Activated CD4-positive, alpha-beta T cell treated with anti-CD3 and anti-CD28 coated beads, Interleukin-2, amount 10 ng/mL, durations not matched to agents 7 days and 5 days (primary cell): ENCODE measurements around the gene ZNF287. TPM values are rescaled to one million over a fixed set of nuclear protein-coding genes. Genes with fewer than 3 reads are reported as not detected.
A peak's percentile ranks its signal among the peaks of the same experiment; 100 is the strongest.

Source experiments
- CTCF ChIA-PET: fragments of 350-600 bp; sonication (Branson Sonifier 250); formaldehyde crosslinking; loops from one replicate; lab custom pipeline; 2021; ENCODE audit warnings: antibody characterized with exemption; lab: Charles Lee
- POLR2A ChIA-PET: fragments of 350-600 bp; sonication (Branson Sonifier 250); formaldehyde crosslinking; loops from one replicate; lab custom pipeline; 2021; ENCODE audit warnings: antibody characterized with exemption; lab: Charles Lee
- DNase-seq: peaks from one replicate; pipeline ENCODE4 v3.0.0-alpha.2; 2020
- H3K27ac Mint-ChIP-seq: one replicate; pipeline ENCODE4 v1.8.0; 2021; ENCODE audit warnings: mild to moderate bottlenecking, moderate library complexity, mixed read lengths
- H3K27me3 Mint-ChIP-seq: one replicate; pipeline ENCODE4 v1.8.0; 2021; ENCODE audit warnings: mixed read lengths
- H3K36me3 Mint-ChIP-seq: one replicate; pipeline ENCODE4 v1.8.0; 2021; ENCODE audit warnings: low read depth, mixed read lengths
- H3K4me1 Mint-ChIP-seq: one replicate; pipeline ENCODE4 v1.8.0; 2021; ENCODE audit warnings: mixed read lengths
- H3K4me3 Mint-ChIP-seq: one replicate; pipeline ENCODE4 v1.8.0; 2021; ENCODE audit warnings: mild to moderate bottlenecking, moderate library complexity, mixed read lengths
- H3K9me3 Mint-ChIP-seq: one replicate; pipeline ENCODE4 v1.8.0; 2021; ENCODE audit warnings: mixed read lengths
- total RNA-seq, 2 experiments: library from RNA; stranded (reverse); gene quantifications; one replicate each; pipeline ENCODE4 v1.2.3, GENCODE V29; 2021

ZNF287 gene
- total RNA-seq = 1 to 10 TPM; 5.7 to 6.1 TPM

DNA sequence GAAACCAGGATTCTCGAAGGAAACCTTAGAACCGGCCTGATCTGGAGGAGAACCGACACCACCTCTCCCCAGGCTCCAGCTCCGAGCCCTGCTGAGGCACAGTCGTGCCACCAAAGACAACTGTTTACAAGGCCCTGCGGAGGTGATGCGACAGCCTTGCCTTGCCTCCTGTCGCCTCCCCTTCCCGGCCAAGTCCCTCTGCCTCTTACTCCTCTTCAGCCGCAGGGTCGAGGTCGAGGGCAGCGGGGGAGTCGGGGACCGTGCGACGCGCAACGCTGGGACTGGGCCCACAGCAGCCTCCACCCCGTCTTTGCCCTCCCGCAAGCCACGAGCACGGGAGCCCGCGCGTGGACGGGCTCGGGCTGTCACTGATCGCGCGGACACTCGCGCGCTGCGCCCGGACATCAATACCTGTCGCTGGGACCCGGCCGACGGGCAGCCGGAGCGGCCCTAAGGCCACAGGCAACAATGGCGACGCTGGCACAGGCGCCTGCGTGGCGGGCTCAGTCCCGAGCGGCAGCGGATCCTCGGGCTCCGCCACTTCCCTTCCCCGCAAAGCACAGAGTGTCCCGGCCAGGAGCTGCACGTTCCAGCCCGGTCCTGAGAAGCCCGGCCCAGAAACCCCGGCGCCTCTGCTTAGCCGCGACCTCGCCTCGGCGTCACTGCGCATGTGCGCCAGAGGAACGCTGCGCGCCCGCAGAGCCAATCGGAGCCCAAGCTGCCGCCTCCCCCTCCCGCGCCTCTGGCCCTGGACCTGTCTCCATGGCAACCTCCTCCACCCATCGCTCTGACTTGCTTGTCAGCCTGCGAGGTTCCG lies at the start of gene ZNF287:
ZNF287 (minus strand) TSS at position 664 of the 817 bp plus-strand sequence. CDS start 1,473 bp downstream, outside the sequence.
- POLR2A ChIA-PET = no interaction called here
- H3K27me3 Mint-ChIP-seq = peaks cover 2% of the 10 kb centered on the region
- peaks cover 9% of the 10 kb centered on the region for H3K36me3 Mint-ChIP-seq
- DNase-seq = peak; percentile 94
- peak within 1 kb of the TSS; percentile 74 for H3K27ac Mint-ChIP-seq
- CTCF ChIA-PET = interaction anchor here (0.5 to 3.5 kb wide), 6 partner anchors 11 to 568 kb away, joined by 3 to 15 read pairs (median 4); no protein-coding TSS in a partner anchor
- H3K4me3 Mint-ChIP-seq = peak within 1 kb of the TSS; percentile 81
- peaks cover 19% of the 10 kb centered on the region for H3K4me1 Mint-ChIP-seq
- peaks cover 10% of the 10 kb centered on the region for H3K9me3 Mint-ChIP-seq

- DNase-seq = no peak
- Mint-ChIP-seq H3K4me3 (no peak overlapping the region), H3K36me3 (peaks cover 18% of the 10 kb centered on the region), H3K9me3 (peaks cover 50% of the 10 kb centered on the region), H3K27ac (no peak overlapping the region), H3K27me3 (peaks cover 1% of the 10 kb centered on the region), H3K4me1 (no peaks in the 10 kb centered on the region)
- ChIA-PET POLR2A (no interaction called here), CTCF (interaction anchor here (0.6 kb wide), 1 partner anchor 92 kb away, joined by 4 read pairs; no protein-coding TSS in a partner anchor)
These were observed 48.6 kb upstream of the ZNF287 start for GRCh38 chr17:16617481-16618060.

DNA sequence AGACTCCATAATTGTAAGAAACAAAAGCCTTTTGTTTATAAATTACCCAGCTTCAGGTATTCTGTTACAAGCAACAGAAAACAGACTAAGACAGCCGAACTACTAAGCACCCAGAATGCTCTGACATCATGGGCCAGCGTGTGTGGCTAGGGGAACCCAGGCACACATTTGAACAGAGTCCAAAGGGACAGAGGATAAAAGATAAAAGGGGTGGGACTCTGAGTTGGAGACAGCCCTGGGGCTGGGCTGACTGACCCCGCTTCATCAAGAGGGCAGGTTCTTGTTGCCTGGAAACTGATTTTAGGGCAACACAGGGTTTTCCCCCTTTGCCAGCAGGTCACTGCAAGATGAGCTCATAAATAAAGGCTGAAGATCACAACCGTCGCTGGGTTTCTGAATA lies 30.5 kb upstream of the ZNF287 start:
- ChIA-PET POLR2A (no interaction called here), CTCF (no interaction called here)
- no peaks in the 10 kb centered on the region for H3K36me3 Mint-ChIP-seq
- no peak overlapping the region for H3K4me3 Mint-ChIP-seq
- no peak for DNase-seq
- no peak overlapping the region for H3K27ac Mint-ChIP-seq
- H3K27me3 Mint-ChIP-seq = peaks cover 3% of the 10 kb centered on the region
- no peaks in the 10 kb centered on the region for H3K4me1 Mint-ChIP-seq
- peaks cover 10% of the 10 kb centered on the region for H3K9me3 Mint-ChIP-seq

GRCh38 chr17:16593356-16594102 lies 24.5 kb upstream of the ZNF287 start:
- Mint-ChIP-seq H3K9me3 (no peaks in the 10 kb centered on the region), H3K27ac (no peak overlapping the region), H3K36me3 (no peaks in the 10 kb centered on the region), H3K4me3 (no peak overlapping the region), H3K27me3 (peaks cover 19% of the 10 kb centered on the region), H3K4me1 (peaks cover 1% of the 10 kb centered on the region)
- ChIA-PET POLR2A (no interaction called here), CTCF (no interaction called here)
- no peak for DNase-seq

DNA sequence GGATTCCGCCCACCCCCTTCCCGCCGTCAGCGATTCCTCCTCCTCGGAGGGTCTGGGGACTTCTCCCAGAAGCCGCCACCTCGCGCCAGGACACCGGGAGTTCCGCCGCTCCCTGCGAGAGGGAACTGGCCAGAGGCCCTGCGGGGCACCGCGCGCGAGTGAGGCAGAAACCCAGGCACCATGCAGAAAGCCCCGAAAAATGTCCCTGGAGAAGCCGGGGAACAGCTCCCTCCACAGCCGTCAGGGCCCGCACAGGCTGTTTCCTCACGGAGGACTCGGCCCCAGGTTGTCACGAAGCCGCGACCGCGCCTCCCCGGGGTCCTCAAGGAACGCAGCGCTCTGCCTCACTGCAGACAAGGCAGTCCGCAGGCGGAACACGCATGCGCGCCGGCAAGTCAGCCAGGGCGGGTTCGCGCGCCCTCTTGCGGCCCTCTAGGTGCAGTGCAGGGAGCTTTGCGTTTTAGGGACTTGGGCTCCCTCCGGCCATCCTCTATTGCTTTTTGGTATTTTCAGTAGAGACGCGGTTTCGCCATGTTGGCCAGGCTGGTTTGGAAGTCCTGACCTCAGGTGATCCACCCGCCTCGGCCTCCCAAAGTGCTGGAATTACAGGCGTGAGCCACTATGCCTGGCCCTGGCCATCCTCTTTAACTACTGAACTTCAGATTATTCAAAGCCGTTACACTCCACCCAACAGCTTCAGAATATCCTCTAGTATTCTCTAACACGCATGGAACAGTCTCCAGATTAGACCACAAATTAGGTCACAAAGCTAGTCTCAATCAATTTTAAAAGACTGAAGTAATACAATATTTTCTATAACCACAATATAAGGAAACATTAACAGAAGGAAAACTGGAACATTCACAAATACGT lies 20.3 kb upstream of the ZNF287 start:
- Mint-ChIP-seq H3K4me1 (peaks cover 9% of the 10 kb centered on the region), H3K36me3 (peaks cover 2% of the 10 kb centered on the region), H3K27ac (no peak overlapping the region), H3K4me3 (peak overlapping the region; percentile 66), H3K27me3 (peaks cover 39% of the 10 kb centered on the region), H3K9me3 (peaks cover 2% of the 10 kb centered on the region)
- ChIA-PET POLR2A (no interaction called here), CTCF (interaction anchor here (0.6 to 1.9 kb wide), 8 partner anchors 15 to 105 kb away, joined by 3 to 7 read pairs (median 4); partner anchors contain the start of gene ZNF287)
- DNase-seq = peak; percentile 92

GRCh38 chr17:16585796-16586195 lies 16.8 kb upstream of the ZNF287 start:
- Mint-ChIP-seq H3K4me3 (no peak overlapping the region), H3K4me1 (peaks cover 22% of the 10 kb centered on the region), H3K9me3 (peaks cover 8% of the 10 kb centered on the region), H3K36me3 (peaks cover 2% of the 10 kb centered on the region), H3K27ac (no peak overlapping the region), H3K27me3 (peaks cover 39% of the 10 kb centered on the region)
- CTCF ChIA-PET = interaction anchor here (1.2 to 2.0 kb wide), 2 partner anchors 24 to 50 kb away, joined by 3 to 5 read pairs; no protein-coding TSS in a partner anchor
- POLR2A ChIA-PET = no interaction called here
- DNase-seq = no peak

- H3K36me3 Mint-ChIP-seq = peaks cover 2% of the 10 kb centered on the region
- H3K4me3 Mint-ChIP-seq = peak overlapping the region; percentile 66
- CTCF ChIA-PET = interaction anchor here (0.7 to 2.6 kb wide), 10 partner anchors 10 to 221 kb away, joined by 3 to 19 read pairs (median 4); partner anchors contain the start of gene ZNF287
- POLR2A ChIA-PET = interaction anchor here (1.0 kb wide), 1 partner anchor 48 kb away, joined by 5 read pairs; no protein-coding TSS in a partner anchor
- peak; percentile 90 for DNase-seq
- H3K27ac Mint-ChIP-seq = no peak overlapping the region
- H3K27me3 Mint-ChIP-seq = peaks cover 41% of the 10 kb centered on the region
- H3K4me1 Mint-ChIP-seq = peaks cover 22% of the 10 kb centered on the region
- H3K9me3 Mint-ChIP-seq = peaks cover 15% of the 10 kb centered on the region
These were observed 15.4 kb upstream of the ZNF287 start for GRCh38 chr17:16584273-16584995.

GRCh38 chr17:16583781-16584180 lies 14.8 kb upstream of the ZNF287 start:
- H3K36me3 Mint-ChIP-seq = peaks cover 2% of the 10 kb centered on the region
- ChIA-PET POLR2A (interaction anchor here (1.0 kb wide), 1 partner anchor 47 kb away, joined by 5 read pairs; no protein-coding TSS in a partner anchor), CTCF (interaction anchor here (0.7 to 2.6 kb wide), 11 partner anchors 9 to 220 kb away, joined by 3 to 19 read pairs (median 4); partner anchors contain the start of gene ZNF287)
- H3K9me3 Mint-ChIP-seq = peaks cover 16% of the 10 kb centered on the region
- peak overlapping the region; percentile 66 for H3K4me3 Mint-ChIP-seq
- peaks cover 43% of the 10 kb centered on the region for H3K27me3 Mint-ChIP-seq
- H3K4me1 Mint-ChIP-seq = peaks cover 21% of the 10 kb centered on the region
- peak overlapping the region; percentile 71 for H3K27ac Mint-ChIP-seq
- no peak for DNase-seq

DNA sequence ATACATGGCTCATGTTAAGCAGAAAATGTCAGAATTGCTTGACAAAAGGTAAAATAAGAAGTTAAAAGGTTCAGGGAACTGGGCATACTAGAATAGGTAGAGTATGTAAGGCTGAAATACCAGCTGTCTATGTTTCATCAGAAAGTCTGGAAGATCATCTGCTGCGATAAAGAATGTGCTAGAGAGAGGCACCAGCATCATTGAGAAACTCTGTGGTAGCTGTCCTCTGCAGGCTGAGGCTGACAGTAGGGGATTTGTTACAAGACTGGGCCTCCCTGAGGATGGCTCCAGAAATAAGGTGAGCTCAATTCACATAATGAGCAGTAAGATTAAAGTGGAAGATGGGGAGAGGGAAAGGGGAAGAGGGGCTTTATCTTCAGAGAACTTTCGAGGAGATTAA lies 4.5 kb upstream of the ZNF287 start:
- Mint-ChIP-seq H3K4me1 (peaks cover 10% of the 10 kb centered on the region), H3K27me3 (peaks cover 3% of the 10 kb centered on the region), H3K9me3 (peaks cover 4% of the 10 kb centered on the region), H3K4me3 (no peak overlapping the region), H3K27ac (no peak overlapping the region), H3K36me3 (no peaks in the 10 kb centered on the region)
- ChIA-PET CTCF (interaction anchor here (3.2 kb wide), 1 partner anchor 11 kb away, joined by 11 read pairs; no protein-coding TSS in a partner anchor), POLR2A (no interaction called here)
- DNase-seq = no peak

DNA sequence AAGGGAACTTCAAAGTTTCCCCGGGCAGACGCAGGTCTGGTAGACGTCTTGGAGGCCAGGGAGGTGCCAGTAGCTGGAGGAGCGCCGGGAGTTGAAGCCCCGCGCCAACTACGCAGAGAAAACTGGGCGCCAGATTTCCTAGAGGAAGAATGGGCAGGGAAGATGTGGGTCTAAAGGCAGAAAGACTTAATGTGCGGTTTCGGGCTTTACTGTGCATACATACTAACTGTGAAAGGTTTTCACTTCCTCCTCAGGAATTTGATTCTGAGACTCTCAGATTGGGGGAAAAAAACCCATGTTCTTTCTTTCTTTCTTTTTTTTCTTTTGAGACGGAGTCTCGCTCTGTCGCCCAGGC lies 331 bp upstream of the ZNF287 start:
- no peak overlapping the region for H3K27ac Mint-ChIP-seq
- no peak for DNase-seq
- peaks cover 6% of the 10 kb centered on the region for H3K36me3 Mint-ChIP-seq
- H3K4me1 Mint-ChIP-seq = peaks cover 19% of the 10 kb centered on the region
- peak overlapping the region; percentile 81 for H3K4me3 Mint-ChIP-seq
- H3K27me3 Mint-ChIP-seq = peaks cover 2% of the 10 kb centered on the region
- ChIA-PET CTCF (interaction anchor here (0.5 to 3.5 kb wide), 4 partner anchors 12 to 69 kb away, joined by 3 to 15 read pairs (median 4); no protein-coding TSS in a partner anchor), POLR2A (no interaction called here)
- peaks cover 10% of the 10 kb centered on the region for H3K9me3 Mint-ChIP-seq

DNA sequence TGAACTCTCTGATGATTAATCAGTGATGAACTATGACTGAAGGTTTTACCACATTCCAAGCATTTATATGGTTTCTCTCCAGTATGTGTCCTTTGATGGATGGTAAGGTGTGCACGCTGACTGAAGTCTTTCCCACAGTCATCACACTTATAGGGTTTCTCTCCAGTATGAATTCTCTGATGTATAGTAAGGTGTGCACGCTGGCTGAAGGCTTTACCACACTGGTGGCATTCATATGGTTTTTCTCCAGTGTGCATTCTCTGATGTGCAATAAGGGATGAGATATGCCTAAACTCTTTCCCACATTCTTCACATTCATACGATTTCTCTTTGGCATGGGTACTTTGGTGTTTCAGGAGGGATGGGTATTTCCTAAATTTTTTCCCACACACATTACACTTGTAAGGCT lies 16.4 kb downstream of the ZNF287 start:
- Mint-ChIP-seq H3K4me3 (no peak overlapping the region), H3K9me3 (peaks cover 70% of the 10 kb centered on the region), H3K27me3 (no peaks in the 10 kb centered on the region), H3K27ac (no peak overlapping the region), H3K4me1 (peaks cover 7% of the 10 kb centered on the region), H3K36me3 (peaks cover 62% of the 10 kb centered on the region)
- CTCF ChIA-PET = no interaction called here
- no peak for DNase-seq
- POLR2A ChIA-PET = no interaction called here
